GM23248 (cell line): ENCODE data around the gene GALNT10.

ENCODE experiments used
- EZH2 ChIP-seq: fragments of 200-600 bp; sonication (generic); IDR thresholded peaks from 2 replicates; pipeline ENCODE4 v1.6.1; 2018; ENCODE audit warnings: antibody characterized with exemption, mild to moderate bottlenecking; ENCODE audit not compliant: insufficient read depth, poor library complexity, severe bottlenecking
- EZH2phosphoT487 ChIP-seq: fragments of 200-600 bp; sonication (generic); IDR thresholded peaks from 2 replicates; pipeline ENCODE4 v1.6.1; 2018; ENCODE audit warnings: antibody characterized with exemption, moderate library complexity, mild to moderate bottlenecking, low read depth; ENCODE audit not compliant: insufficient read depth

DNA sequence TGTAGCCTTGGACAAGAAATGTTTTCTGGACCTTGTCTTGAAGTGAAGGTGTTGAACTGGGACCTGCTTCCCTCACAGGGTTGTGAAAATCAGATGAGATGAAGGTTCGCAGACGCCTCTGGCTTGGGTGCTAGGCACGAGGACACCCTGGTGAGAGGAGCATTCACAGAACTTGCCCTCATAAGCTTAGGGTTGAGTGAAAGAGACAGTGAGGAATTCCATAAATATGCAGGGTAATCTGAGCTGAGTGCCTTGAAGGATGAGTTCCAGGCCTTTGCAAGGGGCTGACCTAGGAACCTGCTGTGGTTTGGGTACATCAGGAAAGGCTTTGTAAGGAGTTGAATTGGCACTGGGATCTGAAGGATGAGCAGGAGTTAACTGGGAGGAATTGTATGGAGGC lies 179.6 kb downstream of the GALNT10 start:
- TF ChIP-seq EZH2 (no peak), EZH2phosphoT487 (no peak)
